Right lobe of liver (tissue), 6 donors: Measurements from ENCODE around the gene MYH6. TPM values are rescaled to one million over a fixed set of nuclear protein-coding genes. Genes with fewer than 3 reads are reported as not detected.

ENCODE experiments used
- ATAC-seq, 4 donors: fragments of 200-7000 bp; cut with Tn5 transposase; one replicate each; pipeline ENCODE4 v1.9.1; 2020; ENCODE audit warnings: mild to moderate bottlenecking in 4 of 4, moderate library complexity in 4 of 4
- DNase-seq, 3 donors: peaks; one replicate each; pipeline ENCODE4 v3.0.0-alpha.2; 2020
- H3K27ac ChIP-seq, 3 donors: fragments of 200-600 bp; one replicate each; pipeline ENCODE4 v1.8.0; 2022
- H3K27me3 ChIP-seq, 2 donors: fragments of 200-600 bp; one replicate each; pipeline ENCODE4 v1.8.0; 2022
- H3K36me3 ChIP-seq, 4 donors: fragments of 200-600 bp; sonication (generic) in 1 of 4; one replicate each; pipeline versions ENCODE4 v1.5.1 to v1.8.0; 2017 to 2022; ENCODE audit warnings: control low read depth in 1 of 4
- H3K4me1 ChIP-seq, 4 donors: fragments of 200-600 bp; sonication (generic) in 1 of 4; one replicate each; pipeline versions ENCODE4 v1.5.1 to v1.8.0; 2017 to 2022; ENCODE audit warnings: control low read depth in 1 of 4
- H3K4me3 ChIP-seq, 3 donors: fragments of 200-600 bp; one replicate each; pipeline ENCODE4 v1.8.0; 2022
- H3K9me3 ChIP-seq, 4 donors: fragments of 200-600 bp; sonication (generic) in 1 of 4; one replicate each; pipeline versions ENCODE4 v1.5.1 to v1.8.0; 2017 to 2022; ENCODE audit warnings: control low read depth in 1 of 4
- POLR2A ChIP-seq: fragments of 450-650 bp; IDR thresholded peaks from one replicate; pipeline ENCODE4 v1.6.1; 2017; ENCODE audit warnings: antibody characterized with exemption, mild to moderate bottlenecking
- WGBS: methylation state at CpG from one replicate; pipeline ENCODE4 v1.1.6; 2018; ENCODE audit warnings: low coverage, low lambda C conversion rate; ENCODE audit not compliant: insufficient coverage; ENCODE audit errors: missing lambda C conversion rate; 5-methylcytosine and 5-hydroxymethylcytosine counted together
- intact Hi-C, 2 donors: fragments of 100-400 bp; cut with DNase I; formaldehyde crosslinking; loops; one replicate each; pipeline versions ENCODE4 v1.11.2 to v1.14.1; 2022
- total RNA-seq, 6 experiments: library from RNA; depleted of rRNA in 2 of 6; stranded (reverse); fragments of >200 nt in 2 of 6; fragmentation: NEBNext Ultra II Directional in 3 of 6; extraction: Animal tissue kit (Norgen Biotek cat#: 25700) in 3 of 6; gene quantifications; one replicate each; pipeline versions ENCODE4 v1.1.0 to v1.2.4, GENCODE V29; 2016 to 2023
- TF ChIP-seq, protein P1 (sequence below), 4 donors: fragments of 200-600 bp in 3 of 4; fragments of 450-650 bp in 1 of 4; IDR thresholded peaks; one replicate each; pipeline versions ENCODE4 v1.5.1 to v1.8.0; 2016 to 2022; ENCODE audit warnings: antibody characterized with exemption in 4 of 4, mild to moderate bottlenecking in 2 of 4
- donor health status: DM: no; HTN: yes; CAD: no.
- donor health status: DM: no; HTN: no; CAD: no.
- donor health status: DM: no; HTN: no; CAD: no.
- donor health status: DM: no; HTN: yes; CAD: no.
- donor health status: DM: no; HTN: yes; CAD: no.

The MYH6 gene
- total RNA-seq, 6 experiments from 2014 or later = 0.07 to 1.00 (median 0.13) TPM; not detected in 1

- TF ChIP-seq, protein P1, sequence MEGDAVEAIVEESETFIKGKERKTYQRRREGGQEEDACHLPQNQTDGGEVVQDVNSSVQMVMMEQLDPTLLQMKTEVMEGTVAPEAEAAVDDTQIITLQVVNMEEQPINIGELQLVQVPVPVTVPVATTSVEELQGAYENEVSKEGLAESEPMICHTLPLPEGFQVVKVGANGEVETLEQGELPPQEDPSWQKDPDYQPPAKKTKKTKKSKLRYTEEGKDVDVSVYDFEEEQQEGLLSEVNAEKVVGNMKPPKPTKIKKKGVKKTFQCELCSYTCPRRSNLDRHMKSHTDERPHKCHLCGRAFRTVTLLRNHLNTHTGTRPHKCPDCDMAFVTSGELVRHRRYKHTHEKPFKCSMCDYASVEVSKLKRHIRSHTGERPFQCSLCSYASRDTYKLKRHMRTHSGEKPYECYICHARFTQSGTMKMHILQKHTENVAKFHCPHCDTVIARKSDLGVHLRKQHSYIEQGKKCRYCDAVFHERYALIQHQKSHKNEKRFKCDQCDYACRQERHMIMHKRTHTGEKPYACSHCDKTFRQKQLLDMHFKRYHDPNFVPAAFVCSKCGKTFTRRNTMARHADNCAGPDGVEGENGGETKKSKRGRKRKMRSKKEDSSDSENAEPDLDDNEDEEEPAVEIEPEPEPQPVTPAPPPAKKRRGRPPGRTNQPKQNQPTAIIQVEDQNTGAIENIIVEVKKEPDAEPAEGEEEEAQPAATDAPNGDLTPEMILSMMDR (IDR thresholded peaks at IDR 0.05) = no peak
- no peak for TF ChIP-seq POLR2A
- no peak overlapping the region for H3K27ac ChIP-seq
- no peaks in the 10 kb centered on the region for H3K36me3 ChIP-seq
- 54% methylated on average over 10 of the region's 15 CpGs for WGBS
- intact Hi-C loops = no loop called here
- H3K27me3 ChIP-seq = no peaks in the 10 kb centered on the region
- H3K4me1 ChIP-seq = no peaks in the 10 kb centered on the region
- DNase-seq (no peak), ATAC-seq (no peak)
- no peaks in the 10 kb centered on the region for H3K9me3 ChIP-seq
- no peak overlapping the region for H3K4me3 ChIP-seq
Observed at GRCh38 chr14:23406725-23407355, 1.2 kb downstream of the MYH6 start.

- Histone ChIP-seq H3K4me3 (no peak overlapping the region), H3K9me3 (no peaks in the 10 kb centered on the region), H3K27ac (no peak overlapping the region), H3K27me3 (no peaks in the 10 kb centered on the region), H3K4me1 (no peaks in the 10 kb centered on the region), H3K36me3 (no peaks in the 10 kb centered on the region)
- no peak for DNase-seq
- 37% methylated on average over 2 of the region's 4 CpGs for WGBS
- TF ChIP-seq, protein P1 (IDR thresholded peaks at IDR 0.05) = no peak
- no peak for TF ChIP-seq POLR2A
- intact Hi-C loops = no loop called here
- ATAC-seq = no peak
Observed at GRCh38 chr14:23406244-23406643, 1.8 kb downstream of the MYH6 start.

GRCh38 chr14:23405516-23406025, 2.5 kb downstream of the MYH6 start:
- no peaks in the 10 kb centered on the region for H3K27me3 ChIP-seq
- no peak overlapping the region for H3K4me3 ChIP-seq
- ATAC-seq = no peak
- WGBS = 80% methylated on average over 1 of the region's 13 CpGs
- no peak for DNase-seq
- H3K27ac ChIP-seq = no peak overlapping the region
- no peaks in the 10 kb centered on the region for H3K36me3 ChIP-seq
- TF ChIP-seq, protein P1 (IDR thresholded peaks at IDR 0.05) = no peak
- TF ChIP-seq POLR2A = no peak
- no peaks in the 10 kb centered on the region for H3K4me1 ChIP-seq
- H3K9me3 ChIP-seq = no peaks in the 10 kb centered on the region
- intact Hi-C loops = no loop called here

- Histone ChIP-seq H3K27me3 (no peaks in the 10 kb centered on the region), H3K9me3 (no peaks in the 10 kb centered on the region), H3K27ac (no peak overlapping the region), H3K36me3 (no peaks in the 10 kb centered on the region), H3K4me3 (no peak overlapping the region), H3K4me1 (no peaks in the 10 kb centered on the region)
- WGBS = 60% methylated on average over 1 of the region's 10 CpGs
- ATAC-seq = no peak
- no peak for TF ChIP-seq POLR2A
- TF ChIP-seq, protein P1 (IDR thresholded peaks at IDR 0.05) = no peak
- no peak for DNase-seq
- intact Hi-C loops = no loop called here
Observed at GRCh38 chr14:23405096-23405495, 3.0 kb downstream of the MYH6 start.
